ENCODE results near the gene IFT27. TPM values are rescaled to one million over a fixed set of nuclear protein-coding genes. Genes with fewer than 3 reads are reported as not detected.
"Not testable (repeated sequence)": the region's sequence is repeated elsewhere in the genome, so short reads cannot be mapped to it uniquely, and the experiment has no call there.

Gene IFT27
- total RNA-seq, 1 donor from 2014 or later, result 31.7 TPM

DNA sequence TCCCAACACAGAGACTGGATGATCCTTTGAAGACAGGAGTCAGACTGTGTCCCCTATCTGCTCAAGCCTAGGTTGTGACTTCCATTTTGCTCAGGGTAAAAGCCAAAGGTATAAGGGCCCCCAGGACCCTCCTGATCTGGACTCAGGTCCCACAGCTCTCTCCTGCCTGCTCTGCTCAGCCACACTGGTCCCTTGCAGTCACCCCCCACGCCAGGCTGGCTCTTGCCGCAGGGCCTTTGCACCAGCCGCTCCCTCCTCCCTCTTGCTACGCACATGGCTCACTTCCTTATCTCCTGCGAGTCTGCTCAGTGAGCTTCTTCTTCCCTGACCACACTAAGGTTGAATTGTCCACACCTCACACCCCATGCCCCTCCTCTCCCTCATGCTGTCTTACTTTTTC is 44.0 kb downstream of the IFT27 start:
- peaks cover 7% of the 10 kb centered on the region for H3K27me3 Mint-ChIP-seq (ENCODE audit: insufficient read depth, low read depth)
- TF ChIP-seq, protein P1, sequence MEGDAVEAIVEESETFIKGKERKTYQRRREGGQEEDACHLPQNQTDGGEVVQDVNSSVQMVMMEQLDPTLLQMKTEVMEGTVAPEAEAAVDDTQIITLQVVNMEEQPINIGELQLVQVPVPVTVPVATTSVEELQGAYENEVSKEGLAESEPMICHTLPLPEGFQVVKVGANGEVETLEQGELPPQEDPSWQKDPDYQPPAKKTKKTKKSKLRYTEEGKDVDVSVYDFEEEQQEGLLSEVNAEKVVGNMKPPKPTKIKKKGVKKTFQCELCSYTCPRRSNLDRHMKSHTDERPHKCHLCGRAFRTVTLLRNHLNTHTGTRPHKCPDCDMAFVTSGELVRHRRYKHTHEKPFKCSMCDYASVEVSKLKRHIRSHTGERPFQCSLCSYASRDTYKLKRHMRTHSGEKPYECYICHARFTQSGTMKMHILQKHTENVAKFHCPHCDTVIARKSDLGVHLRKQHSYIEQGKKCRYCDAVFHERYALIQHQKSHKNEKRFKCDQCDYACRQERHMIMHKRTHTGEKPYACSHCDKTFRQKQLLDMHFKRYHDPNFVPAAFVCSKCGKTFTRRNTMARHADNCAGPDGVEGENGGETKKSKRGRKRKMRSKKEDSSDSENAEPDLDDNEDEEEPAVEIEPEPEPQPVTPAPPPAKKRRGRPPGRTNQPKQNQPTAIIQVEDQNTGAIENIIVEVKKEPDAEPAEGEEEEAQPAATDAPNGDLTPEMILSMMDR (IDR thresholded peaks at IDR 0.05), result no peak
- TF ChIP-seq EZH2 (IDR thresholded peaks at IDR 0.05) (no peak), EZH2phosphoT487 (IDR thresholded peaks at IDR 0.05) (no peak)

DNA sequence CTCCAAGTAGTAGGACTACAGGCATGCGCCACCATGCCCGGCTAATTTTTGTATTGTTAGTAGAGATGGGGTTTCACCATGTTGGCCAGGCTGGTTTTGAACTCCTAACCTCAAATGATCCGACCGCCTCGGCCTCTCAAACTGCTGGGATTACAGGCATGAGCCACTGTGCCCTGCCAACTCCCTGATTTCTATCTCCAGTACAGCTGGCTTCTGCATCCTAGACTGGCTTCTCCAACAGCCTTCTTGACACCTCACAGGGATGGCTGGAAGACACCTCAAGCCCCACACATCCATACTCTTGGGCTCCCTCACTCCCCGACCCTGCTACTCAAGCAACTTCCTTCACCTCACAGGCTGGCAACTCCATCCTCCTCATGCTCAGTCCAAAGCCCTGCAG is 44.6 kb downstream of the IFT27 start:
- H3K27me3 ChIP-seq; H3K4me2 ChIP-seq; H3K27ac Mint-ChIP-seq; H3K4me3 ChIP-seq; H3K36me3 Mint-ChIP-seq; H3K79me2 ChIP-seq (ENCODE audit: low read depth); H3K27ac ChIP-seq; H3K9ac ChIP-seq; H3K27me3 Mint-ChIP-seq (ENCODE audit: insufficient read depth, low read depth); DNase-seq (ENCODE audit: low spot score); H2AFZ ChIP-seq (replicated peaks); H3K36me3 ChIP-seq; H3K9me3 Mint-ChIP-seq; H3K4me1 Mint-ChIP-seq; H3K9me3 ChIP-seq (ENCODE audit: low read depth); H3F3A ChIP-seq (ENCODE audit: low read depth); H3K4me3 Mint-ChIP-seq; H4K20me1 ChIP-seq (ENCODE audit: low read depth): not testable (repeated sequence)
- H3K4me1 ChIP-seq, result peaks cover 10% of the 10 kb centered on the region

More for the DNA sequence above, 44.0 kb downstream of the IFT27 start:
- no peak overlapping the region for H3K27ac Mint-ChIP-seq
- no peaks in the 10 kb centered on the region for H3F3A ChIP-seq (ENCODE audit: low read depth)
- H3K4me2 ChIP-seq, result no peak overlapping the region
- H3K27me3 ChIP-seq, result peaks cover 6% of the 10 kb centered on the region
- H2AFZ ChIP-seq (replicated peaks), result no peak overlapping the region
- H3K9ac ChIP-seq, result no peak overlapping the region
- no peak overlapping the region for H3K27ac ChIP-seq
- no peaks in the 10 kb centered on the region for H4K20me1 ChIP-seq (ENCODE audit: low read depth)
- no peaks in the 10 kb centered on the region for H3K9me3 ChIP-seq (ENCODE audit: low read depth)
- no peak for DNase-seq (ENCODE audit: low spot score)
- peaks cover 10% of the 10 kb centered on the region for H3K4me1 ChIP-seq
- H3K36me3 Mint-ChIP-seq, result no peaks in the 10 kb centered on the region
- no peaks in the 10 kb centered on the region for H3K36me3 ChIP-seq
- no peaks in the 10 kb centered on the region for H3K4me1 Mint-ChIP-seq
- no peaks in the 10 kb centered on the region for H3K9me3 Mint-ChIP-seq
- H3K4me3 Mint-ChIP-seq, result no peak overlapping the region
- no peaks in the 10 kb centered on the region for H3K79me2 ChIP-seq (ENCODE audit: low read depth)
- no peak overlapping the region for H3K4me3 ChIP-seq

DNA sequence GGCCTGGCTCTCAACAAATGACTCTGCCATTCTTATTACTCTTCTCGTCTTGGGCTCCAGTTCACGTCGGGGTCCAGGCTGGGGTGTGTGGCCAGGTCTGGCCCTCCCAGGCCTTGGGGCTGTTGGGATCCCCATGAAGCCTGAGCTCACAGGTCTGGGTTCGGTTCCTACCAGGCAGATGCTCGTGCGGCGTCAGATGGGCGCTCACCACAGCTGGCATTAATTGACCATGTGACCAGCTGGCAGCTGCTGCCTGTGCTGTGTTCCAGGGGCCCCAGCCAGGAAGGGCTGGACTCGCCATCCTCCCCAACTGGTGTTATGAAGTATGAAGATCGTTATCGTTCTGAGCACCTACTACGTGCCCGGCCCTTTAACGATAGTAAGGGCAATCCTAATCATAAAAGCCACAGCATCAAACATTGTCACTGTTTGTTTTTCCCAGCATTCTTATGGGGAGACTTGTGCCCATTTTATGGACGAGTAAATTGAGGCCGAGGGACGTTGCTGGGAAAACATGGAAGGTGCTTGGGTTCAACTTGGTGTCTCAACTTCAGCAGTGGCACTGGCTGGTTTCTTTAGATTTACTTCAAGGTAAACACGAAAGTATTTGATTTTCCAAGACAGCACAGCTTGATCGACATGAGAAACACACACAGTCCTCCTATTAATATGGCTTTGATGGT is 45.6 kb downstream of the IFT27 start:
- Mint-ChIP-seq H3K27ac (no peak overlapping the region), H3K4me1 (peaks cover 3% of the 10 kb centered on the region), H3K36me3 (no peaks in the 10 kb centered on the region), H3K4me3 (no peak overlapping the region), H3K27me3 (ENCODE audit: insufficient read depth, low read depth) (peaks cover 2% of the 10 kb centered on the region), H3K9me3 (no peaks in the 10 kb centered on the region)
- H3K4me2 ChIP-seq, result no peak overlapping the region
- no peaks in the 10 kb centered on the region for H4K20me1 ChIP-seq (ENCODE audit: low read depth)
- H3K36me3 ChIP-seq, result no peaks in the 10 kb centered on the region
- no peak overlapping the region for H3K9ac ChIP-seq
- no peak overlapping the region for H2AFZ ChIP-seq (replicated peaks)
- no peak overlapping the region for H3K4me3 ChIP-seq
- DNase-seq (ENCODE audit: low spot score), result no peak
- H3K27ac ChIP-seq, result no peak overlapping the region
- H3F3A ChIP-seq (ENCODE audit: low read depth), result no peaks in the 10 kb centered on the region
- peaks cover 10% of the 10 kb centered on the region for H3K4me1 ChIP-seq
- no peaks in the 10 kb centered on the region for H3K9me3 ChIP-seq (ENCODE audit: low read depth)
- H3K27me3 ChIP-seq, result no peaks in the 10 kb centered on the region
- H3K79me2 ChIP-seq (ENCODE audit: low read depth), result no peaks in the 10 kb centered on the region
- no peak for TF ChIP-seq EZH2 (IDR thresholded peaks at IDR 0.05)
- no peak for TF ChIP-seq EZH2phosphoT487 (IDR thresholded peaks at IDR 0.05)
- TF ChIP-seq, protein P1 (IDR thresholded peaks at IDR 0.05), result no peak

DNA sequence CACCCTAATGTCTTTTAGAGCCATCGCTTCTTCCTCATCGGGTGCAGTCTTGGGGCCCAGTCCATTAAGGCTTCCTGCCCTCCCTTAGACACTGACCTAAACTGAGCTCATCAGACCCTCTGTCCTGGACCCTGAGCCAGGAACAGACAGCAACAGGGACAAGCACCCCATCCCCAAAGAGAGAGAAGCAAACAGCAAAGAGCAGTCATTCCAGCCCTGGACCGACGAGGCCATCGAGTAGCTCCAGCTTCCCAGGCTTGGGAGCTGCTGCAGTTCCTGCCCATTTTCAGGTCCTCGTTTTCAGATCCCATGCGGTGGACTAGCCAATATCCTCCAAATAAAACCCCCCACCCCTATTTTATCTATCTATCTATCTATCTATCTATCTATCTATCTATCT is 46.6 kb downstream of the IFT27 start:
- Mint-ChIP-seq H3K36me3 (no peaks in the 10 kb centered on the region), H3K27ac (no peak overlapping the region), H3K9me3 (no peaks in the 10 kb centered on the region), H3K4me3 (no peak overlapping the region), H3K27me3 (ENCODE audit: insufficient read depth, low read depth) (peaks cover 7% of the 10 kb centered on the region), H3K4me1 (peaks cover 3% of the 10 kb centered on the region)
- Histone ChIP-seq H3K4me3 (no peak overlapping the region), H4K20me1 (ENCODE audit: low read depth) (no peaks in the 10 kb centered on the region), H3K36me3 (no peaks in the 10 kb centered on the region), H3K27me3 (no peaks in the 10 kb centered on the region), H3K4me1 (peaks cover 10% of the 10 kb centered on the region), H2AFZ (replicated peaks) (no peak overlapping the region), H3K9me3 (ENCODE audit: low read depth) (no peaks in the 10 kb centered on the region), H3K4me2 (no peak overlapping the region), H3K27ac (no peak overlapping the region), H3F3A (ENCODE audit: low read depth) (no peaks in the 10 kb centered on the region), H3K9ac (no peak overlapping the region), H3K79me2 (ENCODE audit: low read depth) (no peaks in the 10 kb centered on the region)
- TF ChIP-seq EZH2 (IDR thresholded peaks at IDR 0.05) (no peak), EZH2phosphoT487 (IDR thresholded peaks at IDR 0.05) (no peak)
- TF ChIP-seq, protein P1 (IDR thresholded peaks at IDR 0.05), result no peak
- no peak for DNase-seq (ENCODE audit: low spot score)

All from neural progenitor cell (in vitro differentiated cells).